ENCODE results near the gene REC8.

The REC8 gene

DNA sequence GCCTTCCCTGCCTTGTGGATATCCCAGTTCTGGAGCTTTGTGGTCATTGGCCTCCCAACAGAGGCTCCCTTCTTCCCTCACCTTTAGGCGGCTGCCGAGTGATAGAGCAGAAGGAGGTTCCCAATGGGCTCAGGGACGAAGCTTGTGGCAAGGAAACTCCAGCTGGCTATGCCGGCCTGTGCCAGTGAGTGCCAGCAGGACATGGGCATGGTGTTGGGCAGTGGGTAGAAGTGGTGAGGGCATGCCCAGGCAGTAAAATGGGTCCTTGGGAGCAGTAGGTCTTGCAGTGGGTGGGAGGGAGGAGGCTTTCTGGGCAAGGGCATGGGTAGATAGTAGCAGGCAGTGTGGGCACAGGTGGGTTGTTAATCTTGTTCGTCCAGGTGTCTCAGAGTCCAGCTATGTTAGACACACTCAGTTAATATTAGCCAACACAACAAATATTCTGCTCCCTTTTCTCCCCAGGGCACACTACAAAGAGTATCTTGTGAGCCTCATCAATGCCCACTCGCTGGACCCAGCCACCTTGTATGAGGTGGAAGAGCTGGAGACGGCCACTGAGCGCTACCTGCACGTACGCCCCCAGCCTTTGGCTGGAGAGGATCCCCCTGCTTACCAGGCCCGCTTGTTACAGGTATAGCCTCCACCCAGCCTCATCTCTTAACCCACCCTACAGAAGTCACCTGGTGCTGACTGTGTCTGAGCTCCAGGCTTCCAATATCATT lies 11.9 kb upstream of the REC8 start:
- no peak for DNase-seq (ENCODE audit: low read depth)

DNA sequence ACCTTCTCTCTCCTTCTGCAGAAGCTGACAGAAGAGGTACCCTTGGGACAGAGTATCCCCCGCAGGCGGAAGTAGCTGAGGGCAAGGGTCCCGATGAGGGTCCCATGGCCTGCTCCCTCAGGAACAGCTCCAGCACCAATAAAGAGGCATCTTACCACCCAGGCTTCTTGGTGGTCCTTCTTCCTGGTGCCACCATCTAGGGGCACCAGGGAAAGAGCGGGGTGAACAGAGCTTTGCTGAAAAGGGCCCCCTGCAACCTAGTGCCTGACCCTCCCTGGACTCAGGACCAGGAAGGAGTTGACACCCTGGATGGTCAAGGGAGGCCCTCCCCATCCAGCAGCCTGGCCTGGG lies 11.4 kb upstream of the REC8 start:
- DNase-seq (ENCODE audit: low read depth): no peak

DNA sequence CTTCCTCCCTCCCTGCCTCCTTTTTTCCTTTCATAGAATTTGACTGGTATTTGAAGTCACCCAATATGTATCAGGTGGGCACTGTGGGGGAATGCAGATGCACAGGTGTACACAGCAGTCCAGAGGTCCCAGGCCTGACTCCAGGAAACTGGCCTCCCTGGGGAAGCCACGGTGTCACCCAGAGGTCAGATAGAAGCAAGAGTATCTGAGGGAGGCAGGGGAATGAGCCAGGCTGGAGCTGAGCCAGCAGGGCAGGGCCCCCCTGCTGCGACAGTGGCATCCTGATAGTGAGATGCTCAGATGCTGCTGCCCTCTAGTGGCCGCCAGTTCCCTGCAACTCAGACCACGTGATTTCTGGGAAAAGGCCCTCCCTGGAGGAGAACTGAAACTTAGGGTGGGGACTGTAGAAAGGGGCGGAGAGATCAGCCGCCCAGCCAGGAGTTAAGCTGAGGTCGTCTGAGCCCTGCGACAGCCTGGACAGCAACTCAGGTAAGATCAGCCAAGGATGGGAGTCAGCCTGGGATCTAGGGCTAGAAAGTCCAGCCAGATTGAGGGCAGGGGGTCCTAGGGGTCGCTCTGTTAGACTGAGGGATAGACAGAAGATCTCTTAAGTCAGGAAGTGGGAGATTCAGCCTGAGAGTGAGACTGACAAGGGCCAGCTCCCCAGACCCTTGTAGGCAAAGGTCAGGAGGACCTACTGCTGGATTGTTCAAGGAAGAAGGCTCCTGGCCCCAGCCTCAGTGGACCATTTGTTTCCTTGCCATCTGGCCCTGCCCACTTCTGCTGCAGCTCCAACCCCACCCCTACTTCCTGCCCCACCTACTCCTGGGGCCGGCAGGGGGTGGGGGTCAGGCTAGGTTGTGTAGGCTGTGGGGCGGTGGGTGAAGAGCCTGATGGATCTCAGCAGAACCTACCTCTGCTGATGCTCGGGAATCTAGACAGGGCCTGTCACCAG lies 10.8 kb upstream of the REC8 start, which contains the start of gene IRF9:
Gene IRF9, plus strand, starts transcription at position 416 of the 955 bp plus-strand sequence. CDS start 880 bp downstream, outside the sequence.
- peak; percentile 93 for DNase-seq (ENCODE audit: low read depth)

DNA sequence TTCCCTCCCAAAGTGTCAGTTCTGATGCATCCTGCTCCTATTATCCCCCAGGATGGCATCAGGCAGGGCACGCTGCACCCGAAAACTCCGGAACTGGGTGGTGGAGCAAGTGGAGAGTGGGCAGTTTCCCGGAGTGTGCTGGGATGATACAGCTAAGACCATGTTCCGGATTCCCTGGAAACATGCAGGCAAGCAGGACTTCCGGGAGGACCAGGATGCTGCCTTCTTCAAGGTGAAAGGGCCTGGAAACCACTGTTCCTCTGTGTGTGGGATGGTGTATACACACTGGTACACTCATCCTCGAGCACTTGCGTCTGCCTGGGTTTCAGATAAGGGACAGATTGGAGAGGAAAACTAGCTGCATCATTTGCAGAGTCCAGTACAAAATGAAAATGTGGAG lies 9.8 kb upstream of the REC8 start:
- DNase-seq (ENCODE audit: low read depth): no peak

DNA sequence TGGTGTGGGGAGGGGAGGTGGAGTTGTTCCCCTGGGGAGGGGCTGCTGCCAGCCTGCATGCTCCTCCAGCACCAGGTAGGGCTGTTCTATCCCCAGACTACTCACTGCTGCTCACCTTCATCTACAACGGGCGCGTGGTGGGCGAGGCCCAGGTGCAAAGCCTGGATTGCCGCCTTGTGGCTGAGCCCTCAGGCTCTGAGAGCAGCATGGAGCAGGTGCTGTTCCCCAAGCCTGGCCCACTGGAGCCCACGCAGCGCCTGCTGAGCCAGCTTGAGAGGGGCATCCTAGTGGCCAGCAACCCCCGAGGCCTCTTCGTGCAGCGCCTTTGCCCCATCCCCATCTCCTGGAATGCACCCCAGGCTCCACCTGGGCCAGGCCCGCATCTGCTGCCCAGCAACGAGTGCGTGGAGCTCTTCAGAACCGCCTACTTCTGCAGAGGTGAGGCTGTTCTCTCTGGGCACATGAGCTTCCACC lies 7.3 kb upstream of the REC8 start:
- DNase-seq (ENCODE audit: low read depth): no peak

DNA sequence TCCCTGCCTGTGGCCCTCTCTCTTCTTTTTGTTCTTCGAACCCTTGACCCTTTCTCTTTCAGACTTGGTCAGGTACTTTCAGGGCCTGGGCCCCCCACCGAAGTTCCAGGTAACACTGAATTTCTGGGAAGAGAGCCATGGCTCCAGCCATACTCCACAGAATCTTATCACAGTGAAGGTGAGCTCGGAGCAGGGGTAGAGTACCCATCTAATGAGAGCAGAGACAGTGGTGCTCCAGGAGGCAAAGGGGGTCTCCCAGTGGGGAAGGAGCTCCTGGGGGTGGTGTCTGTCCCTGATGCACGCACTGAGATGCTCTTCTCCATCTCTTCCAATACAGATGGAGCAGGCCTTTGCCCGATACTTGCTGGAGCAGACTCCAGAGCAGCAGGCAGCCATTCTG lies 6.1 kb upstream of the REC8 start:
- no peak for DNase-seq (ENCODE audit: low read depth)

DNA sequence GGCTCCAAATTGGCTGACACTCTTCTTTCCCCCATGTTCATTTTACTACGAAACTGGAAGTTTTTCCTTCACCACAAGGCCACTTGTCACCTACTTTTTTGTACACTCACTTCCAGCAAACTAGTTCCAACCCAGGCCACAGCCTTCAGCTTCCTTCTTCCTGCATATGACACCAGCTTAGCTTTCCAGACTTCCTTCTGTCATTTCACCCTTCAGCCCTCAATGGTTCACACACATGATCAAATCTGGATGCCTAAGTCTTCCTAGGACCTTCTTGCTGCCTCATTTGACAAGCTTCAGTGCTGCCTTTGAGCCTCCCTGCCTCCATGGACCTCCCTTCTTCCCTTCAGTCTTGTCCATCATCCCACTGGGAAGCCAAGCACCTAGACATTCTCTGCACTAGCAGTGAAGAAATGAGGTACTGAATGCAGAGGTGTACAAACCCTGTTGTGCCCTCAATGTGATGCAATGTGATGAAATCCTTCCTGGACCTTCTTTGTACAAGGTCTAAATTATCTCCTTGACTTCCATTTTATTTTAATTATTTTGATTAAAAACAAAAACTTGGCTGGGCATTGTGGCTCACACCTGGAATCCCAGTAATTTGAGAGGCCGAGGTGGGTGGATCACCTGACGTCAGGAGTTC lies 4.3 kb upstream of the REC8 start:
- DNase-seq (ENCODE audit: low read depth): no peak

DNA sequence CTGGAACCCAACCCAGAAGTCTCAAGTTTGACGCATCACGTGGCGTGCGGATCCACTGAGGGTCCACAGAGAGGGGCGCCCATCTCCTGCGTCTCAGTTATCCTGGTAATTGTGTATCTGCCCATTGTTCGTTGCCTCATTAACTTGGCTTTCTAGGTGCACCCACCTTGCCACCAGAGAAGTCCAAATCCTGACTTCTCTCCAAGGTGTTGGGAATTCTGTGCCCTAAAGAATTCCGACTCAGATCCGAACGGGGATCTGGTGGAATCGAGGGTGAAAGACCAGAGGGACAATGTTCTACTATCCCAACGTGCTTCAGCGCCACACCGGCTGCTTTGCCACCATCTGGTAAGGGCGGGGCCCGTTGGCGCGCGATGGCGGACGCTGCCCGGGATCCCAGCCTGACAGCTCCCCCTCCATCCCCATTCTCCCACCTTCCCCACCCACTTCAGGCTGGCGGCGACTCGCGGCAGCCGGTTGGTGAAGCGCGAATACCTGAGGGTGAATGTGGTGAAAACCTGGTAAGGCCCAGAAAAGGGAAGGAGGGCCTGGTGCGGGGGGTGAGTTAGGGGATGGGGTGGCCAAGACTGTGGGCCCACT lies 481 bp downstream of the REC8 start:
- DNase-seq (ENCODE audit: low read depth): no peak

DNA sequence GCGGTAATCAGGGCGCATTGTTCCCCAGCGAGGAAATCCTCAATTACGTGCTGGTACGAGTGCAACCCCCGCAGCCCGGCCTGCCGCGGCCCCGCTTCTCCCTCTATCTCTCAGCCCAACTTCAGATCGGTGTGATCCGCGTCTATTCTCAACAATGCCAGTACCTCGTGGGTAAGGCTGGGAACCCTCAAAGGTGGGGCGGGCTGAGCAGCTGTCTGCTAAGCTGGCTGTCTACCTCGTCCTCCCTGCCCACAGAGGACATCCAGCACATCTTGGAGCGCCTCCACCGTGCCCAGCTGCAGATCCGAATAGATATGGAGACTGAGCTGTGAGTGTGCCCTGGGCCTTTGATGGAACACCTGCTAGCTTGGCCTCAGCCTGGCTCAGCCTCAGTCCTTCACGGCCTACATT lies 996 bp downstream of the REC8 start:
- no peak for DNase-seq (ENCODE audit: low read depth)

DNA sequence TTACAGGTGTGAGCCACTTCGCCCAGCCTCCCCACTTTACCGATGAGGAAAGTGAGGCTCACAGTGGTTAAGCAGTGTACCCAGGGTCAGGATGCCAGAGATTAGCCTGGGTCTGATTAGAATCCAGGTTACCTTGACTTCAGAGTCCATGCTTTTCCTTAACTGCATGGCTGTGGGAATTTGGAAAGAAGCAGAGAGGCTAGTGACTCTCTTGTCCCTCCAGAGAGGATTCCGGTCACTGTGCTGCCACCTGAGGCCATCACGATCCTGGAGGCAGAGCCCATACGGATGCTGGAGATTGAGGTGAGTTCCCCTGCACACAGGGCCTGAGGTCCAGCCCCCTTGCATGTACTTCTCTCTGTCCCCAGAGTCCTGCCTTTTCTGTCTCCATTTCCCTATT lies 4.7 kb downstream of the REC8 start:
- DNase-seq (ENCODE audit: low read depth): no peak

DNA sequence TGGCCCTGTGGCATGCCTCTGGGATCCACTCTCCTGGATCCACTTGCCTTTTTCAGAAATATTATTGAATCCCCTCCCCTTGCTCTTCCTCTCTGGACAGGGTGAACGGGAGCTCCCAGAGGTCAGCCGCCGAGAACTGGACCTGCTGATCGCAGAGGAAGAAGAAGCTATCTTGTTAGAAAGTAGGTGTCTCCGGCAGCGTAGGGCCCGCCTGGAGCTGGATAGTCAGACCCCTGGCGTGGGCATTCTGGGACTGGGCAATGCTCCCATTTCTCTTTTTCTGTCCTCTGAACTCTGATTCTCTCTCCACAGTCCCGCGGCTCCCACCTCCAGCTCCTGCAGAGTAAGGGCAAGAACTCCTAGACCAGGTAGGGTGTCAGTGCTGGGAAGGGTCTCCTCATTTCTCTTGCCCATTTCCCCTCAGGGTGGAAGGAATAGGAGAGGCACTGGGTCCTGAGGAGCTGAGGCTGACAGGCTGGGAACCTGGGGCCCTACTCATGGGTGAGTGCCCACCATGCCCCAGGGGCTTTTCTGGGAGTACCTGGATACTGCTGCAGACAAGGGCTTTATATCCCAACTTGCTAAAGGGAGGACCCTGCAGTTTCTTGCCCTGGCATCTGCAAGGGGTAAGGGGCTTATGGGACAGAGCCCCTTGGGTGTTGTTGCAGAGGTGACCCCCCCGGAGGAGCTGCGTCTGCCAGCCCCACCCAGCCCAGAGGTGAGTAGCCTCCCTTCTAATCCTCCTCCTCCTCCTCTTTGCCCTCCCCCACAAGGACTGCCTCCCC lies 5.4 kb downstream of the REC8 start:
- no peak for DNase-seq (ENCODE audit: low read depth)

DNA sequence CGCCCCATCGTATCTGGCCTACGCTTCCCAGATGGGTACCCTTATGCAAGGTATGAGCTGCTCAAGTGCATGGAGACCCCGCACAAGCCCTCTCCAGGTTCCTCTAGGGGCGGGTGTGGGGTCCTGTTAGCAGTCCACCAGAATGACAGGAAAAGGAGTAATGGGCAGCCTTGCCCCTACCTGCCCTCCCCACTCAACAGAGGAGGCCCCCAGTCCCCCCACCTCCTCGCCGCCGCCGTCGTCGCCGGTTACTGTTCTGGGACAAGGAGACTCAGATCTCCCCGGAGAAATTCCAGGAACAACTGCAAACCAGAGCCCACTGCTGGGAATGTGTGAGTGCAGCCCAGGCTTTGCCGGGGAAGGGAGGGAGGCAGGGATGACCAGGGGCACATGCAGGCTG lies 6.0 kb downstream of the REC8 start:
- no peak for DNase-seq (ENCODE audit: low read depth)

DNA sequence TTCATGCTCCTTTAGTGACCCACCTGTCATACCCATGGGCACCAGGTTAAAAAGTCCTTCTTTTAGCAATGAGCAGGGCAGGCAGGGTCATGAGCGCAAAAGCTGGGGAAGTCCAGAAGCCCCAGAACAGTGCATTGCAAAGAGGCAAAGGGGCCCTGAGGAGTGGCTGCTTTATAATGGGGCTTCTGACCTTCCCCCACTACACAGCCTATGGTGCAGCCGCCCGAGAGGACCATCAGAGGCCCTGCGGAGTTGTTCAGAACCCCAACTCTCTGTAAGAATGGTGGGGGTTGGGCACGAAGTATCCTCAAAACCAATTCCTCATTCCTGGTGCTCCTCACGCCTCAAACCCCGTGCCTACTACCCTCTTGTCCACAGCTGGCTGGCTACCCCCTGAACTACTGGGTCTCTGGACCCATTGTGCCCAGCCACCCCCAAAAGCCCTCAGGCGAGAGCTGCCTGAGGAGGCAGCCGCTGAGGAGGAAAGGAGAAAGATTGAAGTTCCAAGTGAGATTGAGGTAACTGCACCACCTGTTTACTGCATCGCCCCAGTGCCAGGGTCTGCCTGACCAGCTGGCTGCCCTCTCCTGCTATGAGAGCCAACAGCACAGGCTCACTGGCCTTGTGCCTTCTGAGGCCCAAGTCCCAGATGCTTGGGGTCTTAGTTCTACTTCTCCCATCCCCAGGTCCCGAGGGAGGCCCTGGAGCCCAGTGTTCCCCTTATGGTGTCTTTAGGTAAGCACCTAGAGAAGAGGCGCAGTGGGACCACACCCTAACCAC lies 6.7 kb downstream of the REC8 start:
- DNase-seq (ENCODE audit: low read depth): no peak

DNA sequence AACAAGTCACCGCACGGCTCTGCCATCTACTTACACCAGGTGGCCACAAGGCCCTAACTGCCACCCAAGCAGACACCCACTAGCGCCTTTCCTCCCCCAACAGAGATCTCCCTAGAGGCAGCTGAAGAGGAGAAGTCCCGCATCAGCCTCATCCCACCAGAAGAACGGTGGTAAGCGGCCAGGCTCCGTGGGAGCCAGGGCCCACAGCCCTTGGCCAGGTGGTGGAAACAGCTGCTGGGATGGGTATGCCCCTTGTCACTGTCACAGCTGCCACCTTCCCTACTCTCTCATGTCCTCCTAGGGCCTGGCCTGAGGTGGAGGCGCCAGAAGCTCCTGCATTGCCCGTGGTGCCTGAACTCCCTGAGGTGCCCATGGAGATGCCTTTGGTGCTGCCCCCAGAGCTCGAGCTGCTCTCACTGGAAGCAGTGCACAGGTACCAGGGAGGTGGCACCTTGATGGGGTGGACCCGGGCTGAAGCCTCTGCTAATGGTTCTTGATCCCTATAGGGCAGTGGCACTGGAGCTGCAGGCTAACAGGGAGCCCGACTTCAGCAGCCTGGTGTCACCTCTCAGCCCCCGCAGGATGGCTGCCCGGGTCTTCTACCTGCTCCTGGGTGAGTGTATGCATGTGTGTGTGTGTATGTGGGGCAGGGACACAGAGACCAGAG lies 7.5 kb downstream of the REC8 start:
- no peak for DNase-seq (ENCODE audit: low read depth)

DNA sequence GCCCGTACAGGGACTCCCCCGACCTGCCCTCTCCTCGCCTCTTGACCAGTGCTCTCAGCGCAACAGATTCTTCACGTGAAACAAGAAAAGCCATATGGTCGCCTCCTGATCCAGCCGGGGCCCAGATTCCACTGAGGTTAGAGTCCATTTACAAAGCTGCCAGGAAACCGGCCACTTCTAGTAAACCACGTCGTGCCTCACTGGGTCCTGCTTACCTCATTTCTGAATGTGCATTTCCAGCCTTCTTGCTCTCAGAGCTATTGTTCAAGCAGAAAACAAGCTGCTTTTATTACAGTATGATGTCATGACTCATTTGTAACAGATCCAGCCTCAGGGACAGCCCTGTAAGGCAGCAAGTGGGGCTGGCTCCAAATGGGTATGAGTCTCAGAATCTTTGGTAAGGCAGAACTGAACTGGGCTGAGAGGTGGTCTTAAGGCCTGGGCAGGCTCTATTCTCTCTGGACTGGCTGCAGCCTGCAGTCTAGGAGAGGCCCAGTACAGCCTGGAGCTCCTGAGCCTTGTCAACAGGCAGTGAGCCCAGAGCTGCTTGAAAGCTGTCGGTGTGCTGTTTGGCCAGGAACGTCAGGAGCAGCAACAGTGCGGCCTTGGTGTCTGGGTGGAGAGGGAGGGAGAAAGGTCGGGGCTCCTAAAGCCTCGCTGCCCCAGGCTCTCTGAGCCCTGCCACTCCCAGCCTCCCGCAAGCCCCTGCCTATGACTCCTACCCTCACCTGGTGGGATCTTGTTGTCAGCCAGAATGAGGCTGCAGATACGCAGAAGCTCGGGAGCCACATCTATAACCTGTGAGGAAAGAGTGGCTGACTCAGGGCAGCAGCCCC lies 8.3 kb downstream of the REC8 start:
- DNase-seq (ENCODE audit: low read depth): peak; percentile 77

DNA sequence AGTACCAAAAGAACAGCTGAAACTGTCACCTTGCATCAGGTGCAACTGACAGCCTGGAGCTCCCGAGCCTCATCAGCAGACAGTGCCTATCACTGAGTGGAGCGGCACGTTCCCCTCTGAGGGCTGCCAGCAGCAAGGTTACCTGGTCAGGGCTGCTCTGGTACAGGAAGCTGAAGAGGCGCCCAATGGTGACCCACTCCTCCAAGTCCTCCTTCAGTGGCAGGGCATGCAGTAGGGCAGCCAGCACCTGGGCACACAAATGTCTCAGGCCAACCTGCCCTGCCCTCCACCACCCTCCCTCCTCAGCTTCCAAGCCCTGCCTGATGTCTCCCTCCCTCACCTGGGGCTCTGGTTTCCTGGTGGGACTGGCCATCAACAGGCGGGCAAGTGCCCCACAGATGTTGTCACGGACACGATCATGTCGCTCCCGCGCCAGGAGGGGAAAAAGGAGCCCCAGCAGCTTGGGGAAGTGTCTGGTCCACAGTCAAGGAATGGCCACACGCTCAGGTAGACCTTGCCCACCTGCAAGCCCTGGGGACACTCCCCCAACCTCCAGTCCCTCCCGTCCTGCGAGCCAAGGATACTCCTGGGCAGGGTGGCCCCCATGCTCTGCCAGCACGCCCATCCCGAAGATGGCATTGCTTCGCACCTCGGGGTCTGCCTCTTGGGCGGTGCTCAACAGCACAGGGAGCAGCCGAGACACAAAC lies 9.6 kb downstream of the REC8 start:
- DNase-seq (ENCODE audit: low read depth): no peak

DNA sequence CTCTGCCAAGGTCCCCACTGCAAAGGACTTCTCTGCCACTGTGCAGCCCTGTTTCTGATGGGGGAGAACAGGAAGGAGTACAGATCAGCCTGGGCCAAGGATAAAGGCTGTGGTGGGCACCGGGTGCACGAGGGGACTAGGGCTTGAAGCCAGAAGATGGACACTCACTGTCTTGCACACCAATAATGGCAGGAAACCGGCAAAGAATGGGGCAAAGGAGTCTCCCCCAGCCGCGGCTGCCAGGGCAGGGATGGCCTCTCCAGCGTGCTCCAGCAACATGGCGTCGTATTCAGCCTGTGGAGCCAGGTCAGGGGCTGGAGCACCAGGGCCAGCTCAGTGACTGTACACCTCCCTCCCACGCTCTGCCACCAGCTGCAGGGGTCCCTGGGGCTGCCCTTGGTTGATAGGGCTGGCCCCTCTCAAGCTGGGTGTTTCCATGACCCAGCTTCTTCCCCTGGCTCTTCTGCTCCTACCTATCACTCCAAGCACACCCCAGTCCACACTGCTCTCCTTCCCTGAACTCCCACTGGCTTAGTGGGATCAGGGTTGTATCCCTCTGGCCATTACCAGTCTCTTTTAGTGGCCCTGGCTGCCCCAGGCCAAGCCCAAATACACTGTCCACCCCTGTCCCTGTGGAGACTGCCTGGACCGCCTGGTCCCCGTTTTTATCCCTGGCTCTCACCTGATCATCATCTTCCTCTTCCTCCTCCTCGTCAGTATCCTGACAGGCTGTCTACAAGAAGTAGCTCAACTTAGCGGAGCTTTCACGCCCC lies 10.4 kb downstream of the REC8 start:
- no peak for DNase-seq (ENCODE audit: low read depth)

DNA sequence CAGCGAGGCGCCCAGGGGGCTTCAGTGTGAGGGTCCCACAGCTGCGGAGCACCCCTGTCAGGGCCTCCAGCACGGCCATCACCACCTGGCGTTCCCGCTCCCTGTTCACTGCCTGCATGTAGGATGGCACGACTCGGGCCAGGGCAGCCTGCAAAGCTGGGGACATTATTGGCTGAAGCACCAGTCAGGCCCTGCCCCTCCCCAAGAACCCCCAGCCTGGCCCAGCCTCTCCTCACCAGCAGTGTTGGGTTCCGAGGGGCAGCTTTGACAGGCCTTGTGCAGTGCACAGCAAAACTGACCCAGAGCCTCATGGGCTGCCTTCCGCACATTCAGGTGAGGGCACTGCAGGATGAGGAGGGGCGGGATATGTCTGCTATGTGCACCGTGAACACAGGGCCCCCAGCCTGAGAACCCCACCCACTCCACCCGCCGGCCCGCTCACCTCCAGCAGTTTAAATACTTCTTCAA lies 11.2 kb downstream of the REC8 start:
- no peak for DNase-seq (ENCODE audit: low read depth)
